ENCODE measurements around the gene SEMA6D. TPM values are rescaled to one million over a fixed set of nuclear protein-coding genes. Genes with fewer than 3 reads are reported as not detected.

Gene SEMA6D
- total RNA-seq, 1 donor from 2014 or later, result 9.8 TPM

GRCh38 chr15:47788685-47789084, 71.4 kb downstream of the SEMA6D start:
- DNase-seq (ENCODE audit: low spot score), result no peak

GRCh38 chr15:47791161-47791560, 73.9 kb downstream of the SEMA6D start:
- DNase-seq (ENCODE audit: low spot score), result no peak

- DNase-seq (ENCODE audit: low spot score), result no peak
Measured at GRCh38 chr15:47792231-47792630, 74.9 kb downstream of the SEMA6D start.

- no peak for DNase-seq (ENCODE audit: low spot score)
Measured at GRCh38 chr15:47794252-47794914, 77.1 kb downstream of the SEMA6D start.

GRCh38 chr15:47795864-47796263, 78.6 kb downstream of the SEMA6D start:
- DNase-seq (ENCODE audit: low spot score), result no peak

- DNase-seq (ENCODE audit: low spot score), result no peak
Measured at GRCh38 chr15:47796339-47796738, 79.0 kb downstream of the SEMA6D start.

GRCh38 chr15:47796830-47797229, 79.5 kb downstream of the SEMA6D start:
- no peak for DNase-seq (ENCODE audit: low spot score)

GRCh38 chr15:47801522-47801921, 84.2 kb downstream of the SEMA6D start:
- DNase-seq (ENCODE audit: low spot score), result no peak

GRCh38 chr15:47802216-47802615, 84.9 kb downstream of the SEMA6D start:
- DNase-seq (ENCODE audit: low spot score), result no peak

- DNase-seq (ENCODE audit: low spot score), result no peak
Measured at GRCh38 chr15:47803767-47804166, 86.5 kb downstream of the SEMA6D start.

GRCh38 chr15:47804733-47805132, 87.4 kb downstream of the SEMA6D start:
- DNase-seq (ENCODE audit: low spot score), result no peak

- no peak for DNase-seq (ENCODE audit: low spot score)
Measured at GRCh38 chr15:47806008-47806407, 88.7 kb downstream of the SEMA6D start.

GRCh38 chr15:47811172-47811571, 93.9 kb downstream of the SEMA6D start:
- DNase-seq (ENCODE audit: low spot score), result no peak

- DNase-seq (ENCODE audit: low spot score), result peak; percentile 17
Measured at GRCh38 chr15:47812470-47812999, 95.2 kb downstream of the SEMA6D start.

GRCh38 chr15:47813748-47814384, 96.6 kb downstream of the SEMA6D start:
- no peak for DNase-seq (ENCODE audit: low spot score)

GRCh38 chr15:47814620-47815019, 97.3 kb downstream of the SEMA6D start:
- DNase-seq (ENCODE audit: low spot score), result no peak

- no peak for DNase-seq (ENCODE audit: low spot score)
Measured at GRCh38 chr15:47817969-47818548, 100.8 kb downstream of the SEMA6D start.

- no peak for DNase-seq (ENCODE audit: low spot score)
Measured at GRCh38 chr15:47819158-47819557, 101.9 kb downstream of the SEMA6D start.

- no peak for DNase-seq (ENCODE audit: low spot score)
Measured at GRCh38 chr15:47820057-47820746, 102.9 kb downstream of the SEMA6D start.

- DNase-seq (ENCODE audit: low spot score), result no peak
Measured at GRCh38 chr15:47820747-47821319, 103.5 kb downstream of the SEMA6D start.

- no peak for DNase-seq (ENCODE audit: low spot score)
Measured at GRCh38 chr15:47822048-47822447, 104.7 kb downstream of the SEMA6D start.

Measured in mucosa of gallbladder (tissue), 1 donor.